ENCODE measurements around the gene NOTCH2.

GRCh38 chr1:119917304-119918055, 152.0 kb downstream of the NOTCH2 start:
- no peak for TF ChIP-seq CTCF (IDR thresholded peaks at IDR 0.05; ENCODE audit: low read depth, low read length, missing input control)
- no peak for TF ChIP-seq MAX (IDR thresholded peaks at IDR 0.05)
- no peak for TF ChIP-seq ZBTB33 (IDR thresholded peaks at IDR 0.05)
- no peak for TF ChIP-seq RXRA (IDR thresholded peaks at IDR 0.05)
- TF ChIP-seq RAD21 (IDR thresholded peaks at IDR 0.05) = no peak
- no peak for TF ChIP-seq REST (IDR thresholded peaks at IDR 0.05)
- no peak for TF ChIP-seq YY1 (IDR thresholded peaks at IDR 0.05)
- TF ChIP-seq GABPA (IDR thresholded peaks at IDR 0.05 in 1 of 2, conservative IDR thresholded peaks at IDR 0.05 in 1 of 2) = no peak
